ENCODE data around the gene BOK. TPM values are rescaled to one million over a fixed set of nuclear protein-coding genes. Genes with fewer than 3 reads are reported as not detected.

Gene BOK
- total and polyA plus RNA-seq, 2 of the 13 experiments (the other 11 are each of a cell fraction or from before 2014, with no cell fraction given), result 35.5 to 39.2 TPM

- POLR2A ChIA-PET, result no interaction called here
- intact Hi-C loops (cut with micrococcal nuclease; ENCODE audit: unreplicated experiment), result no loop called here
- no peak for ATAC-seq
- in situ Hi-C loops (cut with HindIII; ENCODE audit: extremely low pct_ligation_motif_present, low pct_unique_long_range_greater_than_20kb), result no loop called here
- CTCF ChIA-PET (ENCODE audit: low intra/inter-chr PET ratio, low total read pairs), result no interaction called here
- Histone ChIP-seq H3K4me2 (ENCODE audit: low read depth, low read length) (no peak overlapping the region), H3K27ac (ENCODE audit: extremely low read length, insufficient read depth, low read length) (no peak overlapping the region), H4K20me1 (ENCODE audit: insufficient read depth, low read length) (no peaks in the 10 kb centered on the region), H3K79me2 (ENCODE audit: insufficient read depth, low read length) (no peaks in the 10 kb centered on the region), H3K4me1 (ENCODE audit: insufficient read depth, low read length) (peaks cover 56% of the 10 kb centered on the region), H3K27me3 (ENCODE audit: control insufficient read depth in 1 of 2, insufficient read depth in 2 of 2, low read length in 2 of 2) (no peaks in the 10 kb centered on the region; a peak in 2 of 5 replicates), H2AFZ (ENCODE audit: low read length) (no peak overlapping the region), H3K9me3 (ENCODE audit: low read length) (no peaks in the 10 kb centered on the region), H3K36me3 (replicated peaks in 1 of 2; ENCODE audit: control insufficient read depth in 1 of 2, insufficient read depth in 2 of 2, low read length in 2 of 2) (no peaks in the 10 kb centered on the region), H3K9ac (ENCODE audit: insufficient read depth, low read depth, low read length) (no peak overlapping the region), H3K4me3 (replicated peaks in 1 of 3; ENCODE audit: insufficient read depth in 1 of 3, low read depth in 2 of 3, low read length in 3 of 3) (no peak overlapping the region)
- DNase-seq (ENCODE audit: low spot score), result no peak
- TF ChIP-seq ZNF574 (CRISPR knock-in tag; IDR thresholded peaks at IDR 0.05) (no peak), FOXP1 (IDR thresholded peaks at IDR 0.05) (peak; percentile 4; the same call in 1 of the 2 replicates), FOXP1 (CRISPR knock-in tag; IDR thresholded peaks at IDR 0.05) (no peak), JUNB (CRISPR knock-in tag; IDR thresholded peaks at IDR 0.05; ENCODE audit: borderline replicate concordance) (peak; percentile 54), ZNF703 (CRISPR knock-in tag; IDR thresholded peaks at IDR 0.05; ENCODE audit: borderline replicate concordance) (no peak), ZNF569 (CRISPR knock-in tag; IDR thresholded peaks at IDR 0.05; ENCODE audit: borderline replicate concordance) (no peak), MNT (IDR thresholded peaks at IDR 0.05) (0 out of 2 replicates have a peak, but pooled peaks have one; percentile 2), ZNF326 (CRISPR knock-in tag; IDR thresholded peaks at IDR 0.05; ENCODE audit: borderline replicate concordance) (no peak), SOX13 (IDR thresholded peaks at IDR 0.05) (no peak), SOX13 (CRISPR knock-in tag; conservative IDR thresholded peaks at IDR 0.05 in 1 of 2, IDR thresholded peaks at IDR 0.05 in 1 of 2) (no peak), ZNF652 (CRISPR knock-in tag; IDR thresholded peaks at IDR 0.05; ENCODE audit: borderline replicate concordance, low read depth) (no peak), NCOA2 (CRISPR knock-in tag; IDR thresholded peaks at IDR 0.05) (no peak), IKZF1 (IDR thresholded peaks at IDR 0.05) (0 out of 2 replicates have a peak, but pooled peaks have one; percentile 34), ZNF207 (IDR thresholded peaks at IDR 0.05; ENCODE audit: borderline replicate concordance) (peak; percentile 76; the same call in 1 of the 2 replicates), ZBTB46 (CRISPR knock-in tag; IDR thresholded peaks at IDR 0.05; ENCODE audit: borderline replicate concordance) (no peak), FOXA1 (IDR thresholded peaks at IDR 0.05) (peak; percentile 17; the same call in 1 of the 2 replicates), FOXA1 (CRISPR knock-in tag; IDR thresholded peaks at IDR 0.05) (no peak), SMC3 (IDR thresholded peaks at IDR 0.05; ENCODE audit: low read length) (no peak)
- TF ChIP-seq, protein P1, sequence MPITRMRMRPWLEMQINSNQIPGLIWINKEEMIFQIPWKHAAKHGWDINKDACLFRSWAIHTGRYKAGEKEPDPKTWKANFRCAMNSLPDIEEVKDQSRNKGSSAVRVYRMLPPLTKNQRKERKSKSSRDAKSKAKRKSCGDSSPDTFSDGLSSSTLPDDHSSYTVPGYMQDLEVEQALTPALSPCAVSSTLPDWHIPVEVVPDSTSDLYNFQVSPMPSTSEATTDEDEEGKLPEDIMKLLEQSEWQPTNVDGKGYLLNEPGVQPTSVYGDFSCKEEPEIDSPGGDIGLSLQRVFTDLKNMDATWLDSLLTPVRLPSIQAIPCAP (CRISPR knock-in tag; IDR thresholded peaks at IDR 0.05; ENCODE audit: low read depth), result no peak
- TF ChIP-seq, protein P2, sequence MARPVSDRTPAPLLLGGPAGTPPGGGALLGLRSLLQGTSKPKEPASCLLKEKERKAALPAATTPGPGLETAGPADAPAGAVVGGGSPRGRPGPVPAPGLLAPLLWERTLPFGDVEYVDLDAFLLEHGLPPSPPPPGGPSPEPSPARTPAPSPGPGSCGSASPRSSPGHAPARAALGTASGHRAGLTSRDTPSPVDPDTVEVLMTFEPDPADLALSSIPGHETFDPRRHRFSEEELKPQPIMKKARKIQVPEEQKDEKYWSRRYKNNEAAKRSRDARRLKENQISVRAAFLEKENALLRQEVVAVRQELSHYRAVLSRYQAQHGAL (CRISPR knock-in tag; IDR thresholded peaks at IDR 0.05; ENCODE audit: not compliant biosample characterization), result no peak
- BruUV-seq (replicated peaks), result no TSS peak
- WGBS (ENCODE audit: low lambda C conversion rate), result 83% methylated on average over 6 of the region's 6 CpGs
- no peak for FAIRE-seq
Observed at GRCh38 chr2:241517297-241517696, 41.2 kb upstream of the BOK start.
